Breast epithelium (tissue), 4 donors: ENCODE measurements around the gene CLPX. TPM values are rescaled to one million over a fixed set of nuclear protein-coding genes. Genes with fewer than 3 reads are reported as not detected.

Source experiments
- DNase-seq, 2 donors: peaks; one replicate each; pipeline ENCODE4 v3.0.0-alpha.2; 2019; ENCODE audit warnings: low spot score in 2 of 2
- H3K27ac ChIP-seq, 2 donors: fragments of 200-600 bp; sonication (generic) in 1 of 2; one replicate each; pipeline ENCODE4 v1.5.1; 2016 to 2019; ENCODE audit warnings: mild to moderate bottlenecking in 1 of 2
- H3K27me3 ChIP-seq, 2 donors: fragments of 200-600 bp; sonication (generic) in 1 of 2; one replicate each; pipeline versions ENCODE4 v1.5.1 to v1.6.0; 2017 to 2019; ENCODE audit warnings: control low read depth in 1 of 2, mild to moderate bottlenecking in 1 of 2
- H3K36me3 ChIP-seq: fragments of 200-600 bp; one replicate; pipeline ENCODE4 v1.5.1; 2019
- H3K4me1 ChIP-seq, 2 donors: fragments of 200-600 bp; sonication (generic); one replicate each; pipeline ENCODE4 v1.5.1; 2016 to 2019; ENCODE audit warnings: control low read depth in 1 of 2
- H3K4me3 ChIP-seq, 3 donors: fragments of 200-600 bp; sonication (generic); 1 replicate in 2 of 3; 2 replicates in 1 of 3; pipeline ENCODE4 v1.5.1; 2016 to 2019; ENCODE audit warnings: mild to moderate bottlenecking in 3 of 3, moderate library complexity in 2 of 3
- H3K9me3 ChIP-seq, 2 donors: fragments of 200-600 bp; sonication (generic) in 1 of 2; one replicate each; pipeline ENCODE4 v1.5.1; 2016 to 2019; ENCODE audit warnings: control low read depth in 1 of 2
- POLR2A ChIP-seq: fragments of 450-650 bp; IDR thresholded peaks from one replicate; pipeline ENCODE4 v1.6.1; 2016; ENCODE audit warnings: antibody characterized with exemption, mild to moderate bottlenecking, moderate library complexity
- POLR2AphosphoS5 ChIP-seq, 3 donors: sonication (generic); formaldehyde crosslinking; IDR thresholded peaks; one replicate each; pipeline ENCODE4 v1.6.1; 2017; ENCODE audit warnings: antibody characterized with exemption in 3 of 3
- intact Hi-C: fragments of 100-400 bp; cut with DNase I; formaldehyde crosslinking; loops from one replicate; pipeline ENCODE4 v1.15.1; 2023; ENCODE audit warnings: low total_unique reads
- total RNA-seq, 3 donors: library from RNA; depleted of rRNA; stranded (reverse); fragments of >200 nt; gene quantifications; one replicate each; pipeline ENCODE4 v1.1.0, GENCODE V29; 2016
- TF ChIP-seq, protein P1 (sequence below), 3 donors: fragments of 450-650 bp; IDR thresholded peaks; one replicate each; pipeline ENCODE4 v1.5.1; 2016 to 2017; ENCODE audit warnings: antibody characterized with exemption in 3 of 3, mild to moderate bottlenecking in 3 of 3, moderate library complexity in 3 of 3

CLPX gene
- total RNA-seq, 3 donors from 2014 or later = 47.5 to 71.9 (median 51.8) TPM

DNA sequence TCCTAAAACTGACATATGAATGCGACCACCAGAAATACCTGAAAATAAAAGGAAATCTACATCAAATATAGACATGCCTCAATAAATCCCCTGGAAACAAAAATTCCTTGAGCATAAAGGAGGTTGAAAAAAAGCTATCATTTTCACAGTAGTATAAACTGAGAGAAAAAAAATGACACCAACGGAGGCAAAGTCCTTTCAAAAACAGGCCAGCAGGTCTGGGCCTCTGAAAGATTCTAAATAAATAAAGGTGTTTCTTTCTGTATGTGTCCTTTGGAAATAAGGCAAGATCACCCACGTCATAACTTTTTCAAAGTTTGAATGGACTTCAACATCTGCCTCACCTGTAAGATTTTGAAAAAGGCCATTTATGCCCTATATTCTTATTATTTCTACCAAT is 5.0 kb downstream of the CLPX start:
- intact Hi-C loops = loop anchor here (10.0 kb wide), 1 partner anchor 115 kb away; the partner anchor contains the start of gene RNU5A-1
- H3K4me1 ChIP-seq = no peaks in the 10 kb centered on the region
- H3K9me3 ChIP-seq = no peaks in the 10 kb centered on the region
- TF ChIP-seq POLR2A (no peak), POLR2AphosphoS5 (IDR thresholded peaks at IDR 0.05) (no peak)
- TF ChIP-seq, protein P1, sequence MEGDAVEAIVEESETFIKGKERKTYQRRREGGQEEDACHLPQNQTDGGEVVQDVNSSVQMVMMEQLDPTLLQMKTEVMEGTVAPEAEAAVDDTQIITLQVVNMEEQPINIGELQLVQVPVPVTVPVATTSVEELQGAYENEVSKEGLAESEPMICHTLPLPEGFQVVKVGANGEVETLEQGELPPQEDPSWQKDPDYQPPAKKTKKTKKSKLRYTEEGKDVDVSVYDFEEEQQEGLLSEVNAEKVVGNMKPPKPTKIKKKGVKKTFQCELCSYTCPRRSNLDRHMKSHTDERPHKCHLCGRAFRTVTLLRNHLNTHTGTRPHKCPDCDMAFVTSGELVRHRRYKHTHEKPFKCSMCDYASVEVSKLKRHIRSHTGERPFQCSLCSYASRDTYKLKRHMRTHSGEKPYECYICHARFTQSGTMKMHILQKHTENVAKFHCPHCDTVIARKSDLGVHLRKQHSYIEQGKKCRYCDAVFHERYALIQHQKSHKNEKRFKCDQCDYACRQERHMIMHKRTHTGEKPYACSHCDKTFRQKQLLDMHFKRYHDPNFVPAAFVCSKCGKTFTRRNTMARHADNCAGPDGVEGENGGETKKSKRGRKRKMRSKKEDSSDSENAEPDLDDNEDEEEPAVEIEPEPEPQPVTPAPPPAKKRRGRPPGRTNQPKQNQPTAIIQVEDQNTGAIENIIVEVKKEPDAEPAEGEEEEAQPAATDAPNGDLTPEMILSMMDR (IDR thresholded peaks at IDR 0.05) = no peak
- DNase-seq = no peak
- no peak overlapping the region for H3K27ac ChIP-seq
- H3K27me3 ChIP-seq = no peaks in the 10 kb centered on the region
- H3K36me3 ChIP-seq = peaks cover 3% of the 10 kb centered on the region
- no peak overlapping the region for H3K4me3 ChIP-seq

DNA sequence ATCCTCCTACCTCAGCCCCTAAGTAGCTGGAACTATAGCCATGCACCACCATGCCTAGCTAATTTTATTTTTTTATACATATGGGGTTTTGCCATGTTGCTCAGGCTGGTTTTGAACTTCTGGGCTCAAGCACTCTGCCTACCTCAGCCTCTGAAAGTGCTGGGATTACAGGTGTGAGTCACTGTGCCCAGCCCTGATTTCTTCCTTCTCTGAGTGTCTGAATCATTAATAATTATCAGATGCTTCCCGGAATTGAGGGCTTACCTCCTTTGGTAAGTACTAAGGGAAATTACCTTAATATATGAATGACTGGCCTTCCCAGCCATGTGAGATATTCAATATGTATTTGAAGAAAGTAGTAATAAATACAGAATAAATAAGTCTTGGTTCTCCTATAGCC is 7.2 kb downstream of the CLPX start:
- H3K27ac ChIP-seq = no peak overlapping the region
- H3K36me3 ChIP-seq = peaks cover 3% of the 10 kb centered on the region
- TF ChIP-seq POLR2AphosphoS5 (IDR thresholded peaks at IDR 0.05) (no peak), POLR2A (no peak)
- TF ChIP-seq, protein P1 (IDR thresholded peaks at IDR 0.05) = no peak
- H3K4me1 ChIP-seq = no peaks in the 10 kb centered on the region
- H3K9me3 ChIP-seq = no peaks in the 10 kb centered on the region
- intact Hi-C loops = no loop called here
- no peak overlapping the region for H3K4me3 ChIP-seq
- no peak for DNase-seq
- no peaks in the 10 kb centered on the region for H3K27me3 ChIP-seq

DNA sequence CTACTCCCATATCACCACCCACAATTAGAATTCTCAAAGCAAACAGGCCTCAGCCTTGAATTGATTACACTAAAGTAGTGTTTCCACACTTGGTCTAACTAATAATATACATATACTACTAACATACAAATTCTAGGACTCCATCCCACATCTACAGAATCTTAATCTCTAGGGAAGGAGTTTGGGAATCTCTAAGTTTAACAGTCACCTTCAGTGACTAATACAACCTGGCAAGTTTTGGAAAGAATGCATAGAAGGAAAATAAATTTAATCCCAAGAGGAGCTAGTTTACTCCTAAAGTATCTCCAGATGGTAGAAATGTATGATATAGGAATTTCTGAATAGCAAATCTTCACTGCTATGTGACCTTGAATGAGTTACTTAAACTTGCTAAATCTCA is 9.1 kb downstream of the CLPX start:
- Histone ChIP-seq H3K27ac (no peak overlapping the region), H3K4me3 (no peak overlapping the region), H3K27me3 (no peaks in the 10 kb centered on the region), H3K36me3 (peaks cover 3% of the 10 kb centered on the region), H3K9me3 (no peaks in the 10 kb centered on the region), H3K4me1 (no peaks in the 10 kb centered on the region)
- no peak for TF ChIP-seq POLR2AphosphoS5 (IDR thresholded peaks at IDR 0.05)
- TF ChIP-seq POLR2A = no peak
- TF ChIP-seq, protein P1 (IDR thresholded peaks at IDR 0.05) = no peak
- intact Hi-C loops = no loop called here
- no peak for DNase-seq

DNA sequence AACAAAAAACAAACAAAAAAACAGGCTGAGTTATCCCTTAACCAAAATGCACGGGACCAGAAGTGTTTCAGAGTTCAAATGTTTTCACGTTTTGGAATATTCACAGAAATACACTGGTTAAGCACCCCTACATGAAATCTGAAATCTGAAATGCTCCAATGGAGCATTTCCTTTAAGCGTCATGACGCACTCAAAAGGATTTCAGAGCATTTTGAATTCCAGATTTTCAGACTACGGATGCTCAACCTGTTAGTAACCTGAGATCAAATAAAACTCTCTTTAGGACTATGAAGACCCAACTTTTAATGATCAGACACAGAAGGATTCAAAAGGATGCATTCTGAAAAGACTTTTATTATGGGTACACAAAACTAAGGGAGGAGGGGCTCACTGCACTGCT is 9.6 kb downstream of the CLPX start:
- intact Hi-C loops = no loop called here
- Histone ChIP-seq H3K4me1 (no peaks in the 10 kb centered on the region), H3K9me3 (no peaks in the 10 kb centered on the region), H3K27me3 (no peaks in the 10 kb centered on the region), H3K36me3 (peaks cover 3% of the 10 kb centered on the region), H3K27ac (no peak overlapping the region), H3K4me3 (no peak overlapping the region)
- TF ChIP-seq POLR2A (no peak), POLR2AphosphoS5 (IDR thresholded peaks at IDR 0.05) (no peak)
- TF ChIP-seq, protein P1 (IDR thresholded peaks at IDR 0.05) = no peak
- no peak for DNase-seq

DNA sequence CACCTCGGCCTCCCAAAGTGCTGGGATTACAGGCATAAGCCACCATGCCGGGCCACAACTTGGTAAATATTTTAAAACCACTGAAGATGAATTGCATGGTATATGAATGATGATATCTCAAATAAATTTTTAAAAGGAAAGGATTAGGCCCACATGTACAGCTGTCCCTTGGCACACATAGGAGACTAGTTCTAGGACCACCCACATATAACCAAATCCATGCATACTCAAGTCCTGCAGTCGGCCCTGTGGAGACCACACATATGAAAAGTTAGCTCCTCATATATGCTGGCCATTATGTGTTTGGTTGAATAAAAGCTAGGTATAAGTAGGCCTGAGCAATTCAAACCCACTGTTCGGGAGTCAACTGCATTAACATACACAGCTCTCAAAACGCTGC is 10.6 kb downstream of the CLPX start:
- Histone ChIP-seq H3K27me3 (no peaks in the 10 kb centered on the region), H3K27ac (no peak overlapping the region), H3K36me3 (peaks cover 3% of the 10 kb centered on the region), H3K4me3 (no peak overlapping the region), H3K4me1 (no peaks in the 10 kb centered on the region), H3K9me3 (no peaks in the 10 kb centered on the region)
- no peak for TF ChIP-seq POLR2AphosphoS5 (IDR thresholded peaks at IDR 0.05)
- no peak for TF ChIP-seq POLR2A
- TF ChIP-seq, protein P1 (IDR thresholded peaks at IDR 0.05) = no peak
- intact Hi-C loops = no loop called here
- no peak for DNase-seq
